Measurements from ENCODE around the gene ZNF319. TPM values are rescaled to one million over a fixed set of nuclear protein-coding genes. Genes with fewer than 3 reads are reported as not detected.

The ZNF319 gene
- total and polyA plus RNA-seq, 4 donors = 0.64 to 3.4 (median 2.6) TPM

GRCh38 chr16:57944970-57945739 is 55.3 kb downstream of the ZNF319 start:
- WGBS = 91% methylated on average over 9 of the region's 9 CpGs
- Histone ChIP-seq H3K27me3 (ENCODE audit: control insufficient read depth in 4 of 4, insufficient read depth in 4 of 4, low read length in 3 of 4) (no peaks in the 10 kb centered on the region), H3K36me3 (ENCODE audit: control insufficient read depth in 4 of 4, insufficient read depth in 3 of 4, low read depth in 1 of 4, low read length in 3 of 4) (no peaks in the 10 kb centered on the region)

More at GRCh38 chr16:57944970-57945739, 55.3 kb downstream of the ZNF319 start:
- peaks cover 0 to 6% (median 0%) of the 10 kb centered on the region in 4 donors for H3K4me1 ChIP-seq (ENCODE audit: control insufficient read depth in 4 of 4, insufficient read depth in 4 of 4, low read length in 3 of 4)
- no peak overlapping the region for H3K9ac ChIP-seq (ENCODE audit: low read depth in 1 of 2, low read length in 2 of 2)
- no peak for DNase-seq (ENCODE audit: low spot score)
- no peaks in the 10 kb centered on the region for H3K9me3 ChIP-seq (ENCODE audit: control insufficient read depth in 4 of 4, low read length in 3 of 4)
- H3K4me3 ChIP-seq (ENCODE audit: low read depth in 1 of 3, low read length in 3 of 3) = no peak overlapping the region
- H3K27ac ChIP-seq (ENCODE audit: low read depth in 1 of 2, low read length in 2 of 2) = no peak overlapping the region
- TF ChIP-seq GABPA (IDR thresholded peaks at IDR 0.05 in 1 of 2, conservative IDR thresholded peaks at IDR 0.05 in 1 of 2) = no peak
- no peak for TF ChIP-seq EGR1 (IDR thresholded peaks at IDR 0.05; ENCODE audit: low read depth in 2 of 2)
- no peak for TF ChIP-seq SP1 (IDR thresholded peaks at IDR 0.05)
- no peak for TF ChIP-seq CTCF (IDR thresholded peaks at IDR 0.05; ENCODE audit: low read depth, low read length, missing input control)

Other genes starting within 250 kb of the ZNF319 start
- gene KIFC3, start 198.2 kb downstream of the ZNF319 start, total RNA-seq = 100 to 1,000 TPM in 1 of 2 donors, 10 to 100 TPM in 1; 22.2 to 103 TPM
- 10 to 100 TPM; 16.5 to 32.7 TPM for gene KIFC3, start 198.2 kb downstream of the ZNF319 start, polyA plus RNA-seq
- gene CNGB1, start 29.5 kb downstream of the ZNF319 start, total RNA-seq = under 1 TPM; under 0.01 TPM
- gene CNGB1, start 29.5 kb downstream of the ZNF319 start, polyA plus RNA-seq = not detected
- 10 to 100 TPM in 1 of 2 donors, 1 to 10 TPM in 1; 8.9 to 40.7 TPM for gene USB1, start 735 bp upstream of the ZNF319 start, total RNA-seq
- 10 to 100 TPM; 23.7 to 32.8 TPM for gene USB1, start 735 bp upstream of the ZNF319 start, polyA plus RNA-seq
- 10 to 100 TPM; 14.2 to 38.8 TPM for gene MMP15, start 25.1 kb upstream of the ZNF319 start, total RNA-seq
- gene MMP15, start 25.1 kb upstream of the ZNF319 start, polyA plus RNA-seq = 10 to 100 TPM in 1 of 2 donors, 1 to 10 TPM in 1; 7.0 to 28.7 TPM
- 10 to 100 TPM; 22.1 to 23.4 TPM for gene CFAP20, start 128.7 kb upstream of the ZNF319 start, total RNA-seq
- gene CFAP20, start 128.7 kb upstream of the ZNF319 start, polyA plus RNA-seq = 10 to 100 TPM; 25.8 to 30.6 TPM
- gene CSNK2A2, start 197.4 kb upstream of the ZNF319 start, total RNA-seq = 10 to 100 TPM; 17.4 to 21.0 TPM
- gene CSNK2A2, start 197.4 kb upstream of the ZNF319 start, polyA plus RNA-seq = 10 to 100 TPM in 1 of 2 donors, 1 to 10 TPM in 1; 9.4 to 12.0 TPM